ENCODE measurements around the gene VSTM4. TPM values are rescaled to one million over a fixed set of nuclear protein-coding genes. Genes with fewer than 3 reads are reported as not detected.

The VSTM4 gene
- total RNA-seq, 1 donor from 2014 or later, result 0.50 TPM

- Histone ChIP-seq H3K27me3 (ENCODE audit: control insufficient read depth, insufficient read depth, low read length) (peaks cover 8% of the 10 kb centered on the region), H3K36me3 (ENCODE audit: control insufficient read depth, insufficient read depth, low read length) (no peaks in the 10 kb centered on the region), H3K4me3 (ENCODE audit: low read depth, low read length) (no peak overlapping the region)
- TF ChIP-seq CTCF (IDR thresholded peaks at IDR 0.05; ENCODE audit: insufficient read depth, low read length, poor library complexity, severe bottlenecking), result no peak
- peak; percentile 61 for DNase-seq (ENCODE audit: low read depth)
Observed at GRCh38 chr10:49119746-49120145, 4.4 kb upstream of the VSTM4 start.

- H3K36me3 ChIP-seq (ENCODE audit: control insufficient read depth, insufficient read depth, low read length), result no peaks in the 10 kb centered on the region
- no peak for TF ChIP-seq CTCF (IDR thresholded peaks at IDR 0.05; ENCODE audit: insufficient read depth, low read length, poor library complexity, severe bottlenecking)
- no peak overlapping the region for H3K4me3 ChIP-seq (ENCODE audit: low read depth, low read length)
- peaks cover 12% of the 10 kb centered on the region for H3K27me3 ChIP-seq (ENCODE audit: control insufficient read depth, insufficient read depth, low read length)
- no peak for DNase-seq (ENCODE audit: low read depth)
Observed at GRCh38 chr10:49118430-49119074, 3.2 kb upstream of the VSTM4 start.

- DNase-seq (ENCODE audit: low read depth), result no peak
- Histone ChIP-seq H3K27me3 (ENCODE audit: control insufficient read depth, insufficient read depth, low read length) (peaks cover 12% of the 10 kb centered on the region), H3K36me3 (ENCODE audit: control insufficient read depth, insufficient read depth, low read length) (no peaks in the 10 kb centered on the region), H3K4me3 (ENCODE audit: low read depth, low read length) (no peak overlapping the region)
- no peak for TF ChIP-seq CTCF (IDR thresholded peaks at IDR 0.05; ENCODE audit: insufficient read depth, low read length, poor library complexity, severe bottlenecking)
Observed at GRCh38 chr10:49117376-49118070, 2.2 kb upstream of the VSTM4 start.

- Histone ChIP-seq H3K36me3 (ENCODE audit: control insufficient read depth, insufficient read depth, low read length) (no peaks in the 10 kb centered on the region), H3K27me3 (ENCODE audit: control insufficient read depth, insufficient read depth, low read length) (peaks cover 12% of the 10 kb centered on the region), H3K4me3 (ENCODE audit: low read depth, low read length) (no peak overlapping the region)
- TF ChIP-seq CTCF (IDR thresholded peaks at IDR 0.05; ENCODE audit: insufficient read depth, low read length, poor library complexity, severe bottlenecking), result no peak
- DNase-seq (ENCODE audit: low read depth), result no peak
Observed at GRCh38 chr10:49116509-49117375, 1.4 kb upstream of the VSTM4 start.

- no peaks in the 10 kb centered on the region for H3K36me3 ChIP-seq (ENCODE audit: control insufficient read depth, insufficient read depth, low read length)
- H3K27me3 ChIP-seq (ENCODE audit: control insufficient read depth, insufficient read depth, low read length), result peaks cover 14% of the 10 kb centered on the region
- H3K4me3 ChIP-seq (ENCODE audit: low read depth, low read length), result no peak overlapping the region
- DNase-seq (ENCODE audit: low read depth), result no peak
- no peak for TF ChIP-seq CTCF (IDR thresholded peaks at IDR 0.05; ENCODE audit: insufficient read depth, low read length, poor library complexity, severe bottlenecking)
Observed at GRCh38 chr10:49115796-49116508, 630 bp upstream of the VSTM4 start.
